ENCODE results near the gene CACNG3. TPM values are rescaled to one million over a fixed set of nuclear protein-coding genes. Genes with fewer than 3 reads are reported as not detected.

Gene CACNG3
- total RNA-seq, 1 experiment from 2014 or later: not detected

DNA sequence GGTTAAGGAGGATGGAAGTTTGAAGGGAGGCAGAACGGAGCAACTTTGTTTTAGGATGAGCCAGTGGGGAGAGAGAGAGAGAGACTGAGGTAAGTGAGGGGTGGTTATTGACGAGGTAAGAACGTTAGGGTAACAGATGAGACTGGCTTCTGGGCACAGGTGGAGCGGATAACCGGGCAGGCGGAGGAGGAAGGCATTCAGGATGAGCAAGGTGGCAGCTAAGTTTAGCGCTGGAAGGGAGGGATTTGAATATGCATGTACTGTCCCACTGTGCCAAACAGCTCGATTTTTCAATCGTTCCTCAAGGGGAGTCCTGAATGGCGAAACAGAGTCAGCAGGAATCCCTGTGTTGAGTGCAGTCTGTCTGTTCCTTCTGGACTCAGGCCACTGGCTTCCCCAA, 35.8 kb downstream of the CACNG3 start:
- H3K9me3 Mint-ChIP-seq: no peaks in the 10 kb centered on the region
- H3K9me3 ChIP-seq (ENCODE audit: control insufficient read depth, low read depth, low read length): no peaks in the 10 kb centered on the region
- H3K9ac ChIP-seq (ENCODE audit: extremely low read depth, insufficient read length, low read length): no peak overlapping the region
- no peak overlapping the region for H4K5ac ChIP-seq (ENCODE audit: insufficient read length, low read depth, low read length)
- no peak overlapping the region for H3K27ac ChIP-seq (ENCODE audit: insufficient read length, low read depth, low read length)
- H3K27me3 ChIP-seq (ENCODE audit: insufficient read depth, low read length): no peaks in the 10 kb centered on the region
- no peaks in the 10 kb centered on the region for H3K79me1 ChIP-seq (ENCODE audit: insufficient read depth, low read depth, low read length, poor library complexity, severe bottlenecking)
- no peak overlapping the region for H2BK20ac ChIP-seq (ENCODE audit: low read depth, low read length, poor library complexity, severe bottlenecking)
- H3K4ac ChIP-seq (ENCODE audit: low read depth, low read length): no peak overlapping the region
- no peak overlapping the region for H2BK120ac ChIP-seq (ENCODE audit: low read depth, low read length, poor library complexity, severe bottlenecking)
- H3K79me2 ChIP-seq (ENCODE audit: insufficient read depth, low read length): no peaks in the 10 kb centered on the region
- H3K27me3 Mint-ChIP-seq (ENCODE audit: low read depth): peaks cover 31% of the 10 kb centered on the region
- H2AK5ac ChIP-seq (ENCODE audit: insufficient read length, low read length): no peak overlapping the region
- H3K18ac ChIP-seq (ENCODE audit: insufficient read length, low read depth, low read length): no peak overlapping the region
- H4K8ac ChIP-seq (replicated peaks; ENCODE audit: insufficient read length, low read depth, low read length): no peak overlapping the region
- H2BK12ac ChIP-seq (ENCODE audit: insufficient read length, low read depth, low read length): no peak overlapping the region
- no peak for DNase-seq
- H4K91ac ChIP-seq (ENCODE audit: insufficient read length, low read depth, low read length): no peak overlapping the region
- no peak overlapping the region for H3K56ac ChIP-seq (ENCODE audit: insufficient read length, low read depth, low read length)
- H2BK5ac ChIP-seq (ENCODE audit: insufficient read length, low read length): no peak overlapping the region
- no peaks in the 10 kb centered on the region for H3K36me3 Mint-ChIP-seq (ENCODE audit: insufficient read depth in 1 of 3, low read depth in 3 of 3)
- no peak overlapping the region for H3T11ph ChIP-seq (ENCODE audit: low read length)
- peak overlapping the region in 1 of 2 experiments; percentile 13; a peak in 1 of 5 replicates for H3K4me3 Mint-ChIP-seq
- H3K4me1 Mint-ChIP-seq: peaks cover 4 to 10% of the 10 kb centered on the region in 2 experiments
- TF ChIP-seq, protein P1, sequence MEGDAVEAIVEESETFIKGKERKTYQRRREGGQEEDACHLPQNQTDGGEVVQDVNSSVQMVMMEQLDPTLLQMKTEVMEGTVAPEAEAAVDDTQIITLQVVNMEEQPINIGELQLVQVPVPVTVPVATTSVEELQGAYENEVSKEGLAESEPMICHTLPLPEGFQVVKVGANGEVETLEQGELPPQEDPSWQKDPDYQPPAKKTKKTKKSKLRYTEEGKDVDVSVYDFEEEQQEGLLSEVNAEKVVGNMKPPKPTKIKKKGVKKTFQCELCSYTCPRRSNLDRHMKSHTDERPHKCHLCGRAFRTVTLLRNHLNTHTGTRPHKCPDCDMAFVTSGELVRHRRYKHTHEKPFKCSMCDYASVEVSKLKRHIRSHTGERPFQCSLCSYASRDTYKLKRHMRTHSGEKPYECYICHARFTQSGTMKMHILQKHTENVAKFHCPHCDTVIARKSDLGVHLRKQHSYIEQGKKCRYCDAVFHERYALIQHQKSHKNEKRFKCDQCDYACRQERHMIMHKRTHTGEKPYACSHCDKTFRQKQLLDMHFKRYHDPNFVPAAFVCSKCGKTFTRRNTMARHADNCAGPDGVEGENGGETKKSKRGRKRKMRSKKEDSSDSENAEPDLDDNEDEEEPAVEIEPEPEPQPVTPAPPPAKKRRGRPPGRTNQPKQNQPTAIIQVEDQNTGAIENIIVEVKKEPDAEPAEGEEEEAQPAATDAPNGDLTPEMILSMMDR (conservative IDR thresholded peaks at IDR 0.05): no peak
- H3K27ac Mint-ChIP-seq: no peak overlapping the region; a peak in 1 of 7 replicates
- WGBS (ENCODE audit: extremely low coverage, insufficient read length, low lambda C conversion rate): 100% methylated on average over 1 of the region's 10 CpGs
- H3K23ac ChIP-seq (ENCODE audit: insufficient read length, low read depth, low read length): no peak overlapping the region
- no peak overlapping the region for H3K4me2 ChIP-seq (ENCODE audit: insufficient read depth, insufficient read length, low read length)
- H3K23me2 ChIP-seq (ENCODE audit: insufficient read length, low read depth, low read length, poor library complexity, severe bottlenecking): no peaks in the 10 kb centered on the region
- H3K4me1 ChIP-seq (ENCODE audit: insufficient read depth, low read length): peaks cover 2% of the 10 kb centered on the region; the same call in 1 of the 2 replicates
- no peak overlapping the region for H2BK15ac ChIP-seq (ENCODE audit: low read depth, low read length)
- H3K14ac ChIP-seq (ENCODE audit: insufficient read depth, low read length): no peak overlapping the region
- H2AFZ ChIP-seq (ENCODE audit: low read length): no peak overlapping the region
- H4K20me1 ChIP-seq (ENCODE audit: control insufficient read depth, insufficient read depth, insufficient read length): no peaks in the 10 kb centered on the region
